OCI-LY7 (cell line): Measurements from ENCODE around the gene CDHR1. TPM values are rescaled to one million over a fixed set of nuclear protein-coding genes. Genes with fewer than 3 reads are reported as not detected.

Source experiments
- BruUV-seq: library from RNA; stranded (reverse); fragments of 400-500 nt; replicated peaks from 2 replicates; lab custom pipeline; 2021; lab: Mats Ljungman, UMichigan
- CTCF ChIA-PET: fragments of 300-600 bp; sonication (Branson Sonifier 250); formaldehyde crosslinking; loops from one replicate; lab custom pipeline; 2022; ENCODE audit warnings: antibody characterized with exemption; ENCODE audit not compliant: unreplicated experiment; lab: Charles Lee
- POLR2A ChIA-PET: fragments of 300-600 bp; sonication (Branson Sonifier 250); formaldehyde crosslinking; loops from one replicate; lab custom pipeline; 2022; ENCODE audit warnings: antibody characterized with exemption; lab: Charles Lee
- DNase-seq: peaks from one replicate; pipeline ENCODE4 v3.0.0-alpha.2; 2015; ENCODE audit warnings: low spot score
- H2AFZ ChIP-seq: fragments of 200-600 bp; sonication (generic), shearing (Covaris generic); 2 replicates; pipeline ENCODE4 v1.6.1; 2014; ENCODE audit warnings: mild to moderate bottlenecking, antibody characterized with exemption, low read length, moderate library complexity
- H3K27ac ChIP-seq: fragments of 200-600 bp; sonication (generic); 2 replicates; pipeline ENCODE4 v1.5.1; 2014; ENCODE audit warnings: mixed run types, low read depth, mild to moderate bottlenecking, moderate library complexity, low read length, inconsistent platforms; ENCODE audit not compliant: poor library complexity, severe bottlenecking
- H3K36me3 ChIP-seq: fragments of 200-600 bp; sonication (generic); 2 replicates; pipeline ENCODE4 v1.6.1; 2014; ENCODE audit warnings: mild to moderate bottlenecking, antibody characterized with exemption, low read length, moderate library complexity, mixed read lengths; ENCODE audit not compliant: insufficient read depth
- H3K4me1 ChIP-seq: fragments of 200-600 bp; sonication (generic); 2 replicates; pipeline ENCODE4 v1.5.1; 2014; ENCODE audit warnings: mild to moderate bottlenecking, low read length; ENCODE audit not compliant: insufficient read depth, poor library complexity, severe bottlenecking
- H3K4me2 ChIP-seq: fragments of 200-600 bp; sonication (generic); 2 replicates; pipeline ENCODE4 v1.6.1; 2014; ENCODE audit warnings: mild to moderate bottlenecking, low read length
- H3K4me3 ChIP-seq: fragments of 200-600 bp; sonication (generic); 2 replicates; pipeline ENCODE4 v1.5.1; 2014; ENCODE audit warnings: mild to moderate bottlenecking, low read depth, low read length; ENCODE audit not compliant: poor library complexity, severe bottlenecking
- H3K79me2 ChIP-seq: fragments of 200-600 bp; sonication (generic); 2 replicates; pipeline ENCODE4 v1.6.1; 2016; ENCODE audit warnings: low read depth, mild to moderate bottlenecking, low read length, moderate library complexity, mixed read lengths; ENCODE audit not compliant: insufficient read depth
- H3K9me2 ChIP-seq: fragments of 200-600 bp; sonication (generic); 2 replicates; pipeline ENCODE4 v1.6.1; 2016; ENCODE audit warnings: mild to moderate bottlenecking, low read length, mixed read lengths; ENCODE audit not compliant: insufficient read depth
- H3K9me3 ChIP-seq: fragments of 200-600 bp; sonication (generic); 2 replicates; pipeline ENCODE4 v1.6.1; 2014; ENCODE audit warnings: mild to moderate bottlenecking, mixed run types, low read length, mixed read lengths
- H4K20me1 ChIP-seq: fragments of 200-600 bp; sonication (generic); 2 replicates; pipeline ENCODE4 v1.6.1; 2014; ENCODE audit warnings: mild to moderate bottlenecking, antibody characterized with exemption, low read length, moderate library complexity, mixed read lengths; ENCODE audit not compliant: insufficient read depth
- CTCF ChIP-seq: fragments of 200-600 bp; sonication (generic); conservative IDR thresholded peaks from 2 replicates; pipeline ENCODE4 v1.5.1; 2014; ENCODE audit warnings: mild to moderate bottlenecking, antibody characterized with exemption, low read length, moderate library complexity, mixed read lengths
- EZH2phosphoT487 ChIP-seq: fragments of 200-600 bp; sonication (generic); IDR thresholded peaks from 2 replicates; pipeline ENCODE4 v1.6.1; 2018; ENCODE audit warnings: low read depth, borderline replicate concordance, mild to moderate bottlenecking, mixed run types, antibody characterized with exemption, low read length, moderate library complexity, mixed read lengths
- intact Hi-C: fragments of 100-400 bp; cut with micrococcal nuclease; formaldehyde crosslinking; loops from one replicate; pipeline ENCODE4 v1.10.0; 2022; ENCODE audit not compliant: unreplicated experiment
- total RNA-seq, 2 experiments: library from RNA; depleted of rRNA in 1 of 2; stranded (reverse); fragments of >200 nt in 1 of 2; shearing (Covaris generic) in 1 of 2; gene quantifications; 2 replicates each; pipeline ENCODE4 v1.2.3, GENCODE V29; 2014 to 2022

The CDHR1 gene
- total RNA-seq, 2 experiments from 2014 or later = not detected

DNA sequence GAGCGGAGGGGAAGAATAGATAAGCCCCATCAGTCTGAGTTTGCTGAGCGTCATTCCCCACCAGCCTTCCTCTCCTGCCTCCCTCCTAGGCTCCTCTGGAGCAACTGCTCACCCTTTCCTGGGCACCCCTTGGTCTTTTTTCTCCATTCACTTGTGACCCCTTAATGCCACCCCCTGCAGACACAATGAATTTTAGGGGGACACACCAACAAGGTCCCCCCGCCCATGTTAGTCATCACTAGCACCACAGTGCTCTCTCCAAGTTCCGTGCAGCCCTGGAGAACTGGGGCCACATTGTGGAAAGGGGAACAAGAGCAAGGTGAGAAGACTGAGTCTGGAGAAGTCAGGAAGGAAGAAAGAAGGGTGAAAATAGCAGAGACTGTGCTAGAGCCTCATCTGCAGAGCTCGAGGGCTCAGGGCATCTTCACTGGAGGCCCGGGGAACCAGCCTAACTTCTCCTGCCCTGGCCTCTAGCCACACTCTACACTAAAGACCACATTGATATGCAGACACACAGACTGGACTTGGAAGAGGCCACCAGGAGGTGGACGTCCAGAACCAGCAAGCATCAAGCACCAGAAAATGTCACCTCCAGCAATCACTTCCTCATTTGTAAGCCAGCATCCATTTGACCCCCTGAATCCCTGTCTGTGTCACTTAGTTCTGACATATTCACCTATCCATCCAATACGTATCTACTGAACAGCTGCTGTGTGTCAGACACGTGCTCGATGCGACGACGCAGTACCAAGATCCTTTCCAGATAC is 68.0 kb downstream of the CDHR1 start:
- Histone ChIP-seq H3K79me2 (no peaks in the 10 kb centered on the region), H3K9me3 (no peaks in the 10 kb centered on the region), H2AFZ (no peak overlapping the region), H4K20me1 (no peaks in the 10 kb centered on the region), H3K36me3 (no peaks in the 10 kb centered on the region), H3K27ac (no peak overlapping the region), H3K4me3 (no peak overlapping the region), H3K4me2 (no peak overlapping the region), H3K9me2 (no peaks in the 10 kb centered on the region), H3K4me1 (no peaks in the 10 kb centered on the region)
- intact Hi-C loops = loop anchor here (10.0 kb wide), 1 partner anchor 162 kb away; no protein-coding TSS in a partner anchor
- no TSS peak for BruUV-seq
- CTCF ChIA-PET = no interaction called here
- TF ChIP-seq CTCF = no peak
- TF ChIP-seq EZH2phosphoT487 = no peak
- DNase-seq = no peak
- POLR2A ChIA-PET = no interaction called here

DNA sequence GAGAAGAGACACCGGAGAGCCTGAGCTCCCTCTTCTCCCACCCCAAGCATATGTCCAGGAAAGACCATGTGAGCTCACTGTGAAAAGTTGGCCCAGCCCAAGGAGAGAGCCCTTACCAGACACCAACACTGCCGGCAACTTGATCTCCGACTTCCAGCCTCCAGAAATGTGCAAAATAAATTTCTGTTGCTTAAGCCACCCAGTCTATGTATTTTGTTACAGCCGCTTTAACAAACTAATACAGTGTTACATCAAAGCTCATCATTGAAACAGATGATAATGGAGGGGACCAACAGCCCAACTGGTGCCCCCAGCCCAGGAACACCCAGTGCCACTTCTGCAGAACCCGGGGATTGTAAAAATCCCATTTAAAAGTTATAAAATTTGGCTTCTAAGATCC is 69.4 kb downstream of the CDHR1 start:
- Histone ChIP-seq H3K4me2 (no peak overlapping the region), H3K4me3 (no peak overlapping the region), H3K4me1 (no peaks in the 10 kb centered on the region), H2AFZ (no peak overlapping the region), H3K9me3 (no peaks in the 10 kb centered on the region), H3K27ac (no peak overlapping the region), H4K20me1 (no peaks in the 10 kb centered on the region), H3K36me3 (no peaks in the 10 kb centered on the region), H3K79me2 (no peaks in the 10 kb centered on the region), H3K9me2 (no peaks in the 10 kb centered on the region)
- intact Hi-C loops = loop anchor here (1.0 to 10.0 kb wide), 3 partner anchors 111 to 274 kb away; no protein-coding TSS in a partner anchor
- ChIA-PET POLR2A (no interaction called here), CTCF (interaction anchor here (0.6 kb wide), 1 partner anchor 273 kb away, joined by 3 read pairs; no protein-coding TSS in a partner anchor)
- TF ChIP-seq CTCF (no peak), EZH2phosphoT487 (no peak)
- no peak for DNase-seq
- BruUV-seq = no TSS peak
